Measurements from ENCODE around the gene RNU6-9.

Gene RNU6-9

GRCh38 chr19:887072-887471 lies 6.2 kb upstream of the RNU6-9 start:
- TF ChIP-seq EZH2phosphoT487 (conservative IDR thresholded peaks at IDR 0.05; ENCODE audit: low read length) (no peak), CTCF (IDR thresholded peaks at IDR 0.05; ENCODE audit: insufficient read depth, low read length, poor library complexity, severe bottlenecking) (no peak)
- no peaks in the 10 kb centered on the region for H3K36me3 ChIP-seq (ENCODE audit: low read length)
- H3K4me3 ChIP-seq (ENCODE audit: insufficient read depth, low read length, poor library complexity, severe bottlenecking): no peak overlapping the region
- peaks cover 3% of the 10 kb centered on the region; the same call in 1 of the 2 replicates for H3F3A ChIP-seq (ENCODE audit: insufficient read depth)
- H3K9me3 ChIP-seq (ENCODE audit: insufficient read depth, low read length): no peaks in the 10 kb centered on the region
- H3K4me2 ChIP-seq (ENCODE audit: low read depth, low read length, poor library complexity, severe bottlenecking): no peak overlapping the region
- H3K79me2 ChIP-seq (ENCODE audit: insufficient read depth, low read length): peaks cover under 1% of the 10 kb centered on the region; the same call in 1 of the 2 replicates
- H4K20me1 ChIP-seq (ENCODE audit: low read depth, low read length): no peaks in the 10 kb centered on the region
- H3K27me3 ChIP-seq (ENCODE audit: low read length): no peaks in the 10 kb centered on the region
- H3K27ac ChIP-seq (ENCODE audit: low read depth, low read length): no peak overlapping the region
- no peak overlapping the region for H3K9ac ChIP-seq (ENCODE audit: low read length)
- H2AFZ ChIP-seq (ENCODE audit: low read depth, low read length, severe bottlenecking): no peak overlapping the region
- no peaks in the 10 kb centered on the region for H3K9me2 ChIP-seq (replicated peaks; ENCODE audit: insufficient read depth, low read length)

GRCh38 chr19:887599-887998 lies 5.7 kb upstream of the RNU6-9 start:
- no peak overlapping the region for H3K9ac ChIP-seq (ENCODE audit: low read length)
- H3K79me2 ChIP-seq (ENCODE audit: insufficient read depth, low read length): peaks cover 5% of the 10 kb centered on the region; the same call in 1 of the 2 replicates
- no peaks in the 10 kb centered on the region for H4K20me1 ChIP-seq (ENCODE audit: low read depth, low read length)
- no peak overlapping the region for H3K27ac ChIP-seq (ENCODE audit: low read depth, low read length)
- no peak overlapping the region for H3K4me2 ChIP-seq (ENCODE audit: low read depth, low read length, poor library complexity, severe bottlenecking)
- H2AFZ ChIP-seq (ENCODE audit: low read depth, low read length, severe bottlenecking): no peak overlapping the region
- H3K9me3 ChIP-seq (ENCODE audit: insufficient read depth, low read length): no peaks in the 10 kb centered on the region
- TF ChIP-seq CTCF (IDR thresholded peaks at IDR 0.05; ENCODE audit: insufficient read depth, low read length, poor library complexity, severe bottlenecking) (no peak), EZH2phosphoT487 (conservative IDR thresholded peaks at IDR 0.05; ENCODE audit: low read length) (no peak)
- H3K27me3 ChIP-seq (ENCODE audit: low read length): no peaks in the 10 kb centered on the region
- no peaks in the 10 kb centered on the region for H3K9me2 ChIP-seq (replicated peaks; ENCODE audit: insufficient read depth, low read length)
- H3K36me3 ChIP-seq (ENCODE audit: low read length): no peaks in the 10 kb centered on the region
- H3K4me3 ChIP-seq (ENCODE audit: insufficient read depth, low read length, poor library complexity, severe bottlenecking): no peak overlapping the region
- peaks cover 7% of the 10 kb centered on the region; the same call in 1 of the 2 replicates for H3F3A ChIP-seq (ENCODE audit: insufficient read depth)

GRCh38 chr19:888581-889385 lies 4.5 kb upstream of the RNU6-9 start:
- Histone ChIP-seq H3K79me2 (ENCODE audit: insufficient read depth, low read length) (peaks cover 5% of the 10 kb centered on the region; the same call in 1 of the 2 replicates), H3F3A (ENCODE audit: insufficient read depth) (peaks cover 7% of the 10 kb centered on the region; the same call in 1 of the 2 replicates), H4K20me1 (ENCODE audit: low read depth, low read length) (no peaks in the 10 kb centered on the region), H3K4me2 (ENCODE audit: low read depth, low read length, poor library complexity, severe bottlenecking) (no peak overlapping the region), H3K9me2 (replicated peaks; ENCODE audit: insufficient read depth, low read length) (no peaks in the 10 kb centered on the region), H3K27ac (ENCODE audit: low read depth, low read length) (no peak overlapping the region), H3K36me3 (ENCODE audit: low read length) (no peaks in the 10 kb centered on the region), H3K27me3 (ENCODE audit: low read length) (no peaks in the 10 kb centered on the region), H3K9ac (ENCODE audit: low read length) (no peak overlapping the region), H3K4me3 (ENCODE audit: insufficient read depth, low read length, poor library complexity, severe bottlenecking) (no peak overlapping the region), H3K9me3 (ENCODE audit: insufficient read depth, low read length) (no peaks in the 10 kb centered on the region), H2AFZ (ENCODE audit: low read depth, low read length, severe bottlenecking) (no peak overlapping the region)
- TF ChIP-seq EZH2phosphoT487 (conservative IDR thresholded peaks at IDR 0.05; ENCODE audit: low read length): no peak
- no peak for TF ChIP-seq CTCF (IDR thresholded peaks at IDR 0.05; ENCODE audit: insufficient read depth, low read length, poor library complexity, severe bottlenecking)
